ENCODE results near the gene SALL3.
"Not testable (repeated sequence)": the region's sequence is repeated elsewhere in the genome, so short reads cannot be mapped to it uniquely, and the experiment has no call there.

Gene SALL3

GRCh38 chr18:78979730-78980278, at the start of gene SALL3:
TSS of gene SALL3 (plus strand) at chr18:78979818. CDS start at chr18:78980275, 457 bp downstream.
- DNase-seq (ENCODE audit: low read depth), result no peak

GRCh38 chr18:78932281-78932680, 47.3 kb upstream of the SALL3 start:
- DNase-seq (ENCODE audit: low read depth), result no peak

- no peak for DNase-seq (ENCODE audit: low read depth)
Observed at GRCh38 chr18:78934003-78934402, 45.6 kb upstream of the SALL3 start.

GRCh38 chr18:78934551-78935225, 44.9 kb upstream of the SALL3 start:
- DNase-seq (ENCODE audit: low read depth), result no peak

GRCh38 chr18:78935406-78935805, 44.2 kb upstream of the SALL3 start:
- no peak for DNase-seq (ENCODE audit: low read depth)

- no peak for DNase-seq (ENCODE audit: low read depth)
Observed at GRCh38 chr18:78936251-78937005, 43.2 kb upstream of the SALL3 start.

- no peak for DNase-seq (ENCODE audit: low read depth)
Observed at GRCh38 chr18:78937166-78937565, 42.5 kb upstream of the SALL3 start.

GRCh38 chr18:78939105-78939504, 40.5 kb upstream of the SALL3 start:
- no peak for DNase-seq (ENCODE audit: low read depth)

GRCh38 chr18:78939734-78940494, 39.7 kb upstream of the SALL3 start:
- DNase-seq (ENCODE audit: low read depth), result no peak

GRCh38 chr18:78942236-78942635, 37.4 kb upstream of the SALL3 start:
- DNase-seq (ENCODE audit: low read depth), result not testable (repeated sequence)

GRCh38 chr18:78945628-78946027, 34.0 kb upstream of the SALL3 start:
- no peak for DNase-seq (ENCODE audit: low read depth)

GRCh38 chr18:78947291-78947690, 32.3 kb upstream of the SALL3 start:
- DNase-seq (ENCODE audit: low read depth), result no peak

GRCh38 chr18:78948221-78948620, 31.4 kb upstream of the SALL3 start:
- no peak for DNase-seq (ENCODE audit: low read depth)

- no peak for DNase-seq (ENCODE audit: low read depth)
Observed at GRCh38 chr18:78948707-78949106, 30.9 kb upstream of the SALL3 start.

- no peak for DNase-seq (ENCODE audit: low read depth)
Observed at GRCh38 chr18:78949216-78949615, 30.4 kb upstream of the SALL3 start.

- no peak for DNase-seq (ENCODE audit: low read depth)
Observed at GRCh38 chr18:78950386-78950785, 29.2 kb upstream of the SALL3 start.

GRCh38 chr18:78953566-78953965, 26.1 kb upstream of the SALL3 start:
- no peak for DNase-seq (ENCODE audit: low read depth)

- DNase-seq (ENCODE audit: low read depth), result no peak
Observed at GRCh38 chr18:78955051-78955450, 24.6 kb upstream of the SALL3 start.

- DNase-seq (ENCODE audit: low read depth), result no peak
Observed at GRCh38 chr18:78957140-78957539, 22.5 kb upstream of the SALL3 start.

- DNase-seq (ENCODE audit: low read depth), result no peak
Observed at GRCh38 chr18:78960709-78961108, 18.9 kb upstream of the SALL3 start.

- DNase-seq (ENCODE audit: low read depth), result no peak
Observed at GRCh38 chr18:78962098-78962497, 17.5 kb upstream of the SALL3 start.

- DNase-seq (ENCODE audit: low read depth), result not testable (repeated sequence)
Observed at GRCh38 chr18:78964727-78965126, 14.9 kb upstream of the SALL3 start.

- DNase-seq (ENCODE audit: low read depth), result no peak
Observed at GRCh38 chr18:78965260-78965659, 14.4 kb upstream of the SALL3 start.
